NCI-H2029 (cell line): ENCODE data around the gene PTPN6.

Experiments
- DNase-seq: peaks from one replicate; lab custom pipeline; 2025; lab: John Stamatoyannopoulos, UW

PTPN6 gene

GRCh38 chr12:7009512-7009911 lies 58.4 kb downstream of the PTPN6 start:
- DNase-seq: no peak
